Esophagus muscularis mucosa (tissue), 4 donors: ENCODE data around the gene KCNMB2. TPM values are rescaled to one million over a fixed set of nuclear protein-coding genes. Genes with fewer than 3 reads are reported as not detected.

Experiments used
- DNase-seq: peaks from one replicate; pipeline ENCODE4 v3.0.0-alpha.2; 2017; ENCODE audit errors: extremely low spot score
- H3K27ac ChIP-seq, 4 donors: fragments of 200-600 bp; sonication (generic); replicated peaks in 1 of 4; 1 replicate in 3 of 4; 2 replicates in 1 of 4; pipeline ENCODE4 v1.5.1; 2016 to 2019; ENCODE audit warnings: mild to moderate bottlenecking in 1 of 4
- H3K27me3 ChIP-seq, 4 donors: fragments of 200-600 bp; sonication (generic); one replicate each; pipeline versions ENCODE4 v1.5.1 to v1.6.0; 2016 to 2019
- H3K36me3 ChIP-seq, 4 donors: fragments of 200-600 bp; sonication (generic); one replicate each; pipeline ENCODE4 v1.5.1; 2016 to 2019
- H3K4me1 ChIP-seq, 4 donors: fragments of 200-600 bp; sonication (generic); one replicate each; pipeline ENCODE4 v1.5.1; 2016 to 2019
- H3K4me3 ChIP-seq, 4 donors: fragments of 200-600 bp; sonication (generic); 1 replicate in 2 of 4; 2 replicates in 2 of 4; pipeline ENCODE4 v1.5.1; 2016 to 2019; ENCODE audit warnings: mild to moderate bottlenecking in 4 of 4, moderate library complexity in 1 of 4
- H3K9me3 ChIP-seq, 4 donors: fragments of 200-600 bp; sonication (generic); 1 replicate in 3 of 4; 2 replicates in 1 of 4; pipeline ENCODE4 v1.5.1; 2016 to 2019
- EP300 ChIP-seq: sonication (generic); formaldehyde crosslinking; IDR thresholded peaks from one replicate; pipeline ENCODE4 v1.6.1; 2017; ENCODE audit warnings: antibody characterized with exemption
- POLR2A ChIP-seq: fragments of 450-650 bp; IDR thresholded peaks from one replicate; pipeline ENCODE4 v1.6.1; 2017; ENCODE audit warnings: antibody characterized with exemption, moderate library complexity, mild to moderate bottlenecking, low read depth
- POLR2AphosphoS5 ChIP-seq, 2 donors: sonication (generic); formaldehyde crosslinking; IDR thresholded peaks; one replicate each; pipeline ENCODE4 v1.6.1; 2017; ENCODE audit warnings: antibody characterized with exemption in 2 of 2
- WGBS: methylation state at CpG from one replicate; pipeline ENCODE4 v1.1.5; 2018; 5-methylcytosine and 5-hydroxymethylcytosine counted together
- intact Hi-C: fragments of 100-400 bp; cut with DNase I; formaldehyde crosslinking; loops from one replicate; pipeline ENCODE4 v1.15.1; 2023
- total RNA-seq, 4 donors: library from RNA; depleted of rRNA; stranded (reverse); fragments of >200 nt; gene quantifications; one replicate each; pipeline versions ENCODE4 v1.1.0 to v1.2.1, GENCODE V29; 2016
- TF ChIP-seq, protein P1 (sequence below), 3 experiments: fragments of 200-600 bp in 2 of 3; fragments of 450-650 bp in 1 of 3; sonication (generic) in 2 of 3; IDR thresholded peaks; one replicate each; pipeline ENCODE4 v1.5.1; 2017 to 2019; ENCODE audit warnings: antibody characterized with exemption in 3 of 3, mild to moderate bottlenecking in 2 of 3, moderate library complexity in 1 of 3

KCNMB2 gene
- total RNA-seq, 4 donors from 2014 or later = 0.17 to 0.40 TPM; not detected in 2

DNA sequence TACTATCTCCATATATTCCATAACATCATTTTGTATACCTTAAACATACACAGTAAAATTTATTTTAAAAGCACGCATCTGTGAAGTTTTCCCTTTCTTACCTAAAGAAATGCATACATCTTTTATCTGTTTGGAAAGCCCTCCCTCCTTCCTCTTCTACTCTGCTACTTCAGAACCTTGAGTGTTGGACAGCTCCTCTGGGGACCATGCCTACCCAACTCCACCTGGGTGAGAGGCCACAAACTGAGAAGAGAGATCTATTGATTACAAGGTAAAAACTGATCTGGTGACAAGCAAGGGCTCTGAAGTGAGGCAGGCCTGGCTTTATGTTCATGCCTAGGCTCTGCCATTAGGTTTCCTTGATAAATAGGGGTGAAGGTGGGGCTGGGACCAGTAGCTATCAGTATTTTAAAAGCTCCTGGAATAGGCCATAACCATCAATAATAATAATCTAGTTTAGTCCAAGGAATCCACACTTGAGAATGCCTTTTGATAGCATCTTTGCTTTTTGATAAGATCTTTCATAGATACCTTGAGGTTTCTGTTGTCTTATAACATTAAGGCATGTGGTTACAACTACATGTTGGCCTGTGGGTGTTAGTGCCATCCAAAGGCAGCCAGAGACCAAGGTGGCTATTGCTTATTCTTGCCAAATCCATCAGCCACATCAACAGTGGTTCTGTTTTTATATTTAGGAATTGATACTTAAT is 148.8 kb downstream of the KCNMB2 start:
- no peak for DNase-seq
- TF ChIP-seq, protein P1, sequence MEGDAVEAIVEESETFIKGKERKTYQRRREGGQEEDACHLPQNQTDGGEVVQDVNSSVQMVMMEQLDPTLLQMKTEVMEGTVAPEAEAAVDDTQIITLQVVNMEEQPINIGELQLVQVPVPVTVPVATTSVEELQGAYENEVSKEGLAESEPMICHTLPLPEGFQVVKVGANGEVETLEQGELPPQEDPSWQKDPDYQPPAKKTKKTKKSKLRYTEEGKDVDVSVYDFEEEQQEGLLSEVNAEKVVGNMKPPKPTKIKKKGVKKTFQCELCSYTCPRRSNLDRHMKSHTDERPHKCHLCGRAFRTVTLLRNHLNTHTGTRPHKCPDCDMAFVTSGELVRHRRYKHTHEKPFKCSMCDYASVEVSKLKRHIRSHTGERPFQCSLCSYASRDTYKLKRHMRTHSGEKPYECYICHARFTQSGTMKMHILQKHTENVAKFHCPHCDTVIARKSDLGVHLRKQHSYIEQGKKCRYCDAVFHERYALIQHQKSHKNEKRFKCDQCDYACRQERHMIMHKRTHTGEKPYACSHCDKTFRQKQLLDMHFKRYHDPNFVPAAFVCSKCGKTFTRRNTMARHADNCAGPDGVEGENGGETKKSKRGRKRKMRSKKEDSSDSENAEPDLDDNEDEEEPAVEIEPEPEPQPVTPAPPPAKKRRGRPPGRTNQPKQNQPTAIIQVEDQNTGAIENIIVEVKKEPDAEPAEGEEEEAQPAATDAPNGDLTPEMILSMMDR (IDR thresholded peaks at IDR 0.05) = no peak
- TF ChIP-seq EP300 (no peak), POLR2A (no peak), POLR2AphosphoS5 (IDR thresholded peaks at IDR 0.05) (no peak)
- Histone ChIP-seq H3K4me3 (no peak overlapping the region), H3K9me3 (no peaks in the 10 kb centered on the region), H3K27ac (no peak overlapping the region), H3K4me1 (no peaks in the 10 kb centered on the region), H3K27me3 (no peaks in the 10 kb centered on the region), H3K36me3 (no peaks in the 10 kb centered on the region)
- intact Hi-C loops = no loop called here
- WGBS = 86% methylated on average over 1 of the region's 1 CpG

DNA sequence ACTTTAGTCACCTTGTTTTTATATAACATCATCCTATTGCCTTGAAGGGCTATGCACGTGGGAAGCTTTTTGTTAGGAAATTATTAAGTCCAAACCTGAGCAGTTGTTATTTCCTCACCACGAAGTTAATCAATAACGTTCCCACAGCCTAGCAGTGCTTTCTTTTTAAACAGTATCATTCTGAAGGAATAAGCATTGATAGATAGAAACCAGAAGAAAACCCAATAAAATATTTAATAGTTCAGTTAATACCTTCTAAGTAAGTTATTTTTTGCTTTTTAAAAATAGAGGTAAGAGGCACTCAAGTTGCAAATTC is 149.3 kb downstream of the KCNMB2 start:
- no peak overlapping the region for H3K27ac ChIP-seq
- H3K9me3 ChIP-seq = no peaks in the 10 kb centered on the region
- no peak overlapping the region for H3K4me3 ChIP-seq
- no peaks in the 10 kb centered on the region for H3K4me1 ChIP-seq
- 50% methylated on average over 3 of the region's 3 CpGs for WGBS
- no peaks in the 10 kb centered on the region for H3K36me3 ChIP-seq
- TF ChIP-seq POLR2AphosphoS5 (IDR thresholded peaks at IDR 0.05) = no peak
- TF ChIP-seq, protein P1 (IDR thresholded peaks at IDR 0.05) = no peak
- no peak for TF ChIP-seq POLR2A
- no peak for TF ChIP-seq EP300
- intact Hi-C loops = no loop called here
- no peaks in the 10 kb centered on the region for H3K27me3 ChIP-seq
- no peak for DNase-seq

- no peak for DNase-seq
- Histone ChIP-seq H3K4me3 (no peak overlapping the region), H3K9me3 (no peaks in the 10 kb centered on the region), H3K27ac (no peak overlapping the region), H3K27me3 (no peaks in the 10 kb centered on the region), H3K4me1 (no peaks in the 10 kb centered on the region), H3K36me3 (no peaks in the 10 kb centered on the region)
- 81% methylated on average over 1 of the region's 1 CpG for WGBS
- intact Hi-C loops = no loop called here
- no peak for TF ChIP-seq POLR2AphosphoS5 (IDR thresholded peaks at IDR 0.05)
- TF ChIP-seq, protein P1 (IDR thresholded peaks at IDR 0.05) = no peak
- no peak for TF ChIP-seq EP300
- no peak for TF ChIP-seq POLR2A
Measured at GRCh38 chr3:178686826-178687225, 150.6 kb downstream of the KCNMB2 start.

GRCh38 chr3:178690571-178690970 is 154.3 kb downstream of the KCNMB2 start:
- no peak for TF ChIP-seq EP300
- TF ChIP-seq, protein P1 (IDR thresholded peaks at IDR 0.05) = no peak
- TF ChIP-seq POLR2A = no peak
- intact Hi-C loops = no loop called here
- no peak for DNase-seq
- Histone ChIP-seq H3K4me3 (no peak overlapping the region), H3K27me3 (no peaks in the 10 kb centered on the region), H3K4me1 (no peaks in the 10 kb centered on the region), H3K27ac (no peak overlapping the region), H3K36me3 (no peaks in the 10 kb centered on the region), H3K9me3 (no peaks in the 10 kb centered on the region)
- 39% methylated on average over 2 of the region's 2 CpGs for WGBS

DNA sequence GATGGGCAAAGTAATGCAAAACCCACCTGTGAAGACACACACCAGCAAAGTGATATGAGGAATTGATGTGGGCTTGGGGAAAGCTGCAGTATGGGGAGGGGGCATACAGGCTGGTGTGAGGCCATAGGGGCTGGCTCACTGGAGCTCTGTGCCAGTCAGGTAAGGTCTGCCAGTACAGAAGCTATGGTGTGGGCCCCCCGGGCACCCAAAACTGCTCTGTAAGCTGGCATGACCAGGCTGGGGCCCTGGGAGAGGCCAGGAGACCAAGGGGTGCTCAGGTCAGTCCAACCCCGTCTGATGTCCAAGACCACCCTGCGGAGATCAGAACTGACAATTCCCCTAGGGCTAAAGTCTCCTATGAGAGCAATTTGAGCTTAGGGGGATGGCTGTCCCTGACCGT is 163.1 kb downstream of the KCNMB2 start:
- Histone ChIP-seq H3K4me1 (peaks cover 0 to 12% (median 6%) of the 10 kb centered on the region in 4 donors), H3K27ac (no peak overlapping the region), H3K4me3 (no peak overlapping the region), H3K27me3 (no peaks in the 10 kb centered on the region), H3K36me3 (no peaks in the 10 kb centered on the region), H3K9me3 (peaks cover 0 to 14% (median 9%) of the 10 kb centered on the region in 4 donors)
- 80% methylated on average over 2 of the region's 4 CpGs for WGBS
- intact Hi-C loops = no loop called here
- no peak for DNase-seq
- TF ChIP-seq, protein P1 (IDR thresholded peaks at IDR 0.05) = no peak
- TF ChIP-seq POLR2A = no peak
- no peak for TF ChIP-seq POLR2AphosphoS5 (IDR thresholded peaks at IDR 0.05)
- no peak for TF ChIP-seq EP300
